H1 (cell line): ENCODE measurements around the gene LFNG. TPM values are rescaled to one million over a fixed set of nuclear protein-coding genes. Genes with fewer than 3 reads are reported as not detected.

Experiments
- CTCF ChIA-PET: fragments of 300-600 bp; sonication (Branson Sonifier 250); formaldehyde crosslinking; loops from one replicate; lab custom pipeline; 2021; ENCODE audit not compliant: partially characterized antibody; lab: Charles Lee
- POLR2A ChIA-PET: fragments of 300-600 bp; sonication (Branson Sonifier 250); formaldehyde crosslinking; loops from one replicate; lab custom pipeline; 2021; ENCODE audit warnings: inconsistent platforms; ENCODE audit not compliant: partially characterized antibody; lab: Charles Lee
- DNase-seq, 2 experiments: peaks; one replicate each; pipeline versions ENCODE4 v3.0.0 to v3.0.0-alpha.2; 2010 to 2022; ENCODE audit warnings: low spot score in 2 of 2, low read depth in 1 of 2, mixed read lengths in 1 of 2
- FAIRE-seq: peaks from 2 replicates; lab custom pipeline; 2011; peaks lifted over from hg19 to GRCh38; lab: Jason Lieb, UNC
- H2AFZ ChIP-seq: 2 replicates; pipeline ENCODE4 v1.8.1; 2012; ENCODE audit warnings: low read length, inconsistent platforms
- H2AK5ac ChIP-seq: 2 replicates; pipeline ENCODE4 v1.6.1; 2013; ENCODE audit warnings: low read depth, low read length
- H2BK120ac ChIP-seq: replicated peaks from 2 replicates; pipeline ENCODE3; 2013; ENCODE audit warnings: low read depth, low read length, inconsistent platforms
- H2BK12ac ChIP-seq: 2 replicates; pipeline ENCODE4 v1.6.1; 2013; ENCODE audit warnings: low read depth, low read length
- H2BK15ac ChIP-seq: 2 replicates; pipeline ENCODE4 v1.6.1; 2013; ENCODE audit warnings: low read length
- H2BK20ac ChIP-seq: 2 replicates; pipeline ENCODE4 v1.6.1; 2013; ENCODE audit warnings: low read length
- H2BK5ac ChIP-seq: 2 replicates; pipeline ENCODE4 v1.6.1; 2013; ENCODE audit warnings: low read depth, low read length
- H3K14ac ChIP-seq: 2 replicates; pipeline ENCODE4 v1.6.1; 2013; ENCODE audit warnings: inconsistent platforms; ENCODE audit not compliant: insufficient read length
- H3K18ac ChIP-seq: 2 replicates; pipeline ENCODE4 v1.6.1; 2013; ENCODE audit warnings: low read length; ENCODE audit errors: extremely low read depth
- H3K23ac ChIP-seq: 2 replicates; pipeline ENCODE4 v1.6.1; 2013; ENCODE audit warnings: inconsistent platforms; ENCODE audit not compliant: insufficient read length
- H3K23me2 ChIP-seq: 2 replicates; pipeline ENCODE4 v1.6.1; 2013; ENCODE audit warnings: low read depth, low read length
- H3K27ac ChIP-seq: 2 replicates; pipeline ENCODE4 v1.6.1; 2011; ENCODE audit warnings: low read depth, low read length, inconsistent platforms
- H3K27me3 ChIP-seq, 4 experiments: replicated peaks in 1 of 4; 1 replicate in 1 of 4; 2 replicates in 3 of 4; pipeline versions ENCODE4 v1.6.1 to v1.8.1; 2011 to 2013; ENCODE audit warnings: low read length in 3 of 4, mild to moderate bottlenecking in 3 of 4, inconsistent platforms in 2 of 4, mixed read lengths in 2 of 4, moderate library complexity in 1 of 4; ENCODE audit not compliant: control insufficient read depth in 3 of 4, insufficient read depth in 3 of 4; ENCODE audit errors: extremely low read depth in 1 of 4
- H3K36me3 ChIP-seq, 4 experiments: 2 replicates each; pipeline versions ENCODE4 v1.6.1 to v1.8.1; 2011 to 2013; ENCODE audit warnings: mild to moderate bottlenecking in 4 of 4, low read length in 3 of 4, moderate library complexity in 2 of 4, control low read depth in 1 of 4, inconsistent platforms in 1 of 4; ENCODE audit not compliant: insufficient read depth in 4 of 4, control insufficient read depth in 2 of 4
- H3K4ac ChIP-seq: replicated peaks from 2 replicates; pipeline ENCODE3; 2013; ENCODE audit warnings: low read length, low read depth, mixed read lengths, inconsistent platforms; ENCODE audit not compliant: insufficient read length
- H3K4me1 ChIP-seq, 4 experiments: replicated peaks in 1 of 4; 1 replicate in 1 of 4; 2 replicates in 3 of 4; pipeline versions ENCODE4 v1.6.1 to v1.8.1; 2011 to 2013; ENCODE audit warnings: low read length in 3 of 4, inconsistent platforms in 2 of 4, mixed read lengths in 1 of 4; ENCODE audit not compliant: insufficient read depth in 4 of 4, control insufficient read depth in 3 of 4
- H3K4me2 ChIP-seq, 2 experiments: 2 replicates each; pipeline versions ENCODE4 v1.6.1 to v1.8.1; 2011 to 2013; ENCODE audit warnings: low read depth in 2 of 2, low read length in 2 of 2, control low read depth in 1 of 2, inconsistent platforms in 1 of 2, mild to moderate bottlenecking in 1 of 2; ENCODE audit not compliant: insufficient read depth in 1 of 2
- H3K4me3 ChIP-seq, 4 experiments: fragments of 200-600, 300-600 bp in 1 of 4; sonication (generic), shearing (Covaris generic), sonication (Bioruptor Twin) in 1 of 4; 2 replicates each; pipeline versions ENCODE4 v1.5.1 to v1.8.1; 2011 to 2016; ENCODE audit warnings: low read length in 4 of 4, low read depth in 3 of 4, control low read depth in 2 of 4, inconsistent platforms in 2 of 4, mild to moderate bottlenecking in 2 of 4, mixed read lengths in 1 of 4, moderate library complexity in 1 of 4; ENCODE audit not compliant: insufficient read depth in 2 of 4; ENCODE audit errors: extremely low read depth in 1 of 4
- H3K56ac ChIP-seq: replicated peaks from 2 replicates; pipeline ENCODE3; 2013; ENCODE audit warnings: low read depth, mild to moderate bottlenecking, mixed read lengths, low read length, inconsistent platforms; ENCODE audit not compliant: insufficient read length
- H3K79me1 ChIP-seq: 2 replicates; pipeline ENCODE4 v1.6.1; 2013; ENCODE audit warnings: low read depth, low read length, control low read depth
- H3K79me2 ChIP-seq, 2 experiments: 2 replicates each; pipeline versions ENCODE4 v1.6.1 to v1.8.1; 2012 to 2013; ENCODE audit warnings: low read length in 2 of 2, mild to moderate bottlenecking in 2 of 2, inconsistent platforms in 1 of 2; ENCODE audit not compliant: insufficient read depth in 2 of 2, control insufficient read depth in 1 of 2
- H3K9ac ChIP-seq, 4 experiments: replicated peaks in 1 of 4; 1 replicate in 1 of 4; 2 replicates in 3 of 4; pipeline versions ENCODE4 v1.6.1 to v1.8.1; 2011 to 2013; ENCODE audit warnings: low read depth in 3 of 4, low read length in 3 of 4, control low read depth in 2 of 4, mild to moderate bottlenecking in 2 of 4, moderate library complexity in 2 of 4, inconsistent platforms in 1 of 4; ENCODE audit errors: extremely low read depth in 1 of 4
- H3K9me3 ChIP-seq, 2 experiments: 2 replicates each; pipeline versions ENCODE4 v1.6.1 to v1.8.1; 2012 to 2013; ENCODE audit warnings: mild to moderate bottlenecking in 2 of 2, moderate library complexity in 2 of 2, control low read depth in 1 of 2, inconsistent platforms in 1 of 2, low read depth in 1 of 2, low read length in 1 of 2, mixed read lengths in 1 of 2; ENCODE audit not compliant: insufficient read depth in 2 of 2
- H4K20me1 ChIP-seq, 2 experiments: replicated peaks in 1 of 2; 2 replicates each; pipeline versions ENCODE3 to v1.8.1; 2011 to 2013; ENCODE audit warnings: inconsistent platforms in 2 of 2, low read length in 2 of 2, mild to moderate bottlenecking in 1 of 2; ENCODE audit not compliant: insufficient read depth in 2 of 2, control insufficient read depth in 1 of 2
- H4K5ac ChIP-seq: 2 replicates; pipeline ENCODE4 v1.6.1; 2013; ENCODE audit warnings: low read length, low read depth, mixed read lengths, inconsistent platforms; ENCODE audit not compliant: insufficient read length
- H4K8ac ChIP-seq: 2 replicates; pipeline ENCODE4 v1.8.0; 2013; ENCODE audit warnings: mild to moderate bottlenecking, moderate library complexity, low read length, inconsistent platforms; ENCODE audit not compliant: insufficient read depth; ENCODE audit errors: extremely low read depth
- H4K91ac ChIP-seq: replicated peaks from 2 replicates; pipeline ENCODE3; 2013; ENCODE audit warnings: low read length, mixed read lengths, inconsistent platforms; ENCODE audit not compliant: insufficient read length
- RBBP5 ChIP-seq: IDR thresholded peaks from 2 replicates; pipeline ENCODE4 v1.7.1; 2012; ENCODE audit warnings: low read depth, mild to moderate bottlenecking, inconsistent platforms, low read length, moderate library complexity, borderline replicate concordance
- ZNF274 ChIP-seq: IDR thresholded peaks from 2 replicates; pipeline ENCODE4 v1.7.0; 2012; ENCODE audit warnings: low read length, borderline replicate concordance; ENCODE audit errors: extremely low read depth
- WGBS, 2 experiments: shearing (Covaris generic) in 1 of 2; methylation state at CpG; one replicate each; pipeline versions ENCODE4 v1.1.6 to v1.1.7; 2013 to 2015; ENCODE audit warnings: low lambda C conversion rate in 2 of 2, mixed read lengths in 2 of 2, inconsistent platforms in 1 of 2, low coverage in 1 of 2, missing lambda C conversion rate in 1 of 2; ENCODE audit not compliant: insufficient replicate concordance in 2 of 2, insufficient coverage in 1 of 2, insufficient read length in 1 of 2; ENCODE audit errors: extremely low coverage in 1 of 2, missing lambda C conversion rate in 1 of 2; 5-methylcytosine and 5-hydroxymethylcytosine counted together
- polyA plus RNA-seq, 7 experiments: library from polyadenylated mRNA; depleted of rRNA in 3 of 7; stranded (reverse) in 5 of 7; unstranded in 2 of 7; fragments of >200 nt in 5 of 7; fragments of 200-250 nt in 2 of 7; gene quantifications; 1 replicate in 5 of 7; 2 replicates in 1 of 7; 4 replicates in 1 of 7; pipeline versions ENCODE4 v1.2.1 to v1.2.3, GENCODE V29; 2011 to 2013; ENCODE audit warnings: missing spikeins in 2 of 7, mixed read lengths in 2 of 7
- total RNA-seq: library from RNA; stranded (reverse); fragmentation: NEBNext Ultra II Directional; extraction: Animal tissue kit (Norgen Biotek cat#: 25700); gene quantifications from 2 replicates; pipeline ENCODE4 v1.2.1, GENCODE V29; 2021
- TF ChIP-seq, protein P1 (sequence below): IDR thresholded peaks from 2 replicates; pipeline ENCODE4 v1.6.1; 2012; ENCODE audit warnings: low read length, inconsistent platforms
- TF ChIP-seq, protein P2 (sequence below): IDR thresholded peaks from 2 replicates; pipeline ENCODE4 v1.6.1; 2012; ENCODE audit warnings: inconsistent platforms

LFNG gene
- total and polyA plus RNA-seq, 2 of the 8 experiments (the other 6 are each of a cell fraction or from before 2014, with no cell fraction given) = 31.6 to 35.6 TPM

DNA sequence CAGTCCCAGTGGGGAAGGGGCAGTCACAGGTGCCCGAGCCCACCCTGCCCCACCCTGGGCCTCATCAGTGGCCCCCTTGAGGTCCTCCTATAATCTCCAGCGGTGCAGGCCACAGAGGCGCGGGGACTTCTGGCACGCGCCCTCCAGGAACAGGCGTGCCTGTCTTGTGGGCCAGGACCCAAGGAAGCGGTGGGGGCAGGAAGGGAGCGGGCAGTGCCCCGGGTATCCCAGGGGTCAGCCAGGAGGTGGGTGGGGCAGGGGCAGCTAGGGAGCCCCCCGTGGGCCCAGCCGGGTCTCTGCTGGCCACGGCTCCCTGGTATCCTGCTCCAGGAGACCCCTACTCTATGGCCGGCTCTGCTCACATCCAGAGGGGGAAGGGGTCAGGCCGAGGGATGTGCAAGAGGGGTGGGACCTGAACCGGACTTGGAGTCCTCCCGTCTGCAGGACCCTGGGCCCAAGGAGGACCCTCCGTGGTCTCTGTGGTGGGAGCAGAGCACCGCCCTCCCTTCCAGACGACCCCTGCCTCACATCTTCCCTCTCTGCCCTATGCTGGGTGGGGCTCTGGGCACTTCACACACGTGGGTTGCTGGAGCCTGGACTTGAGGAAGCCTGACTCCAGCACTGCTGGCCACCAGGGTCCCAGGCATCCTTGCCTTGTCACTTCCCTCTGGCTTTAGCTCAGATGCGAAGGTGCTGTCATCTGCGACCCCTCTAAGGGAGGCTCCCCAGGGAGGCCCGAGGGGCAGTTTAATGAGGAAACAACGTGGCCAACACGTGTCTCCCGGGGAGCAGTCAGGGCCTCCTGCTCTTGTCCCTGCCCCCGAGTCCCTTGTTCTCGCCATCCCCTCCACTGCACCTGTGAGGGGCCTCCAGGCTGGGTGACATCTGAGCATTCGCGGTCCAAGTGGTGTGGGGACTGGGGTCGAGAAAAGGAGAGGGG lies 25.1 kb upstream of the LFNG start:
- Histone ChIP-seq H2BK12ac (peak overlapping the region; percentile 84; the same call in 1 of the 2 replicates), H3K4me2 (no peak overlapping the region), H3K4me3 (no peak overlapping the region), H3K79me2 (no peaks in the 10 kb centered on the region), H3K14ac (no peak overlapping the region), H4K20me1 (no peaks in the 10 kb centered on the region), H2BK120ac (peak overlapping the region; percentile 60), H3K56ac (peak overlapping the region; percentile 25), H3K4me1 (peaks cover 0 to 38% (median 27%) of the 10 kb centered on the region in 4 experiments; a peak in 6 of 7 replicates), H3K36me3 (no peaks in the 10 kb centered on the region), H4K91ac (peak overlapping the region; percentile 87), H2AFZ (no peak overlapping the region), H2AK5ac (no peak overlapping the region), H3K4ac (no peak overlapping the region), H4K5ac (peak overlapping the region; percentile 10), H3K23ac (no peak overlapping the region), H2BK5ac (no peak overlapping the region), H3K9ac (no peak overlapping the region)
- ChIA-PET CTCF (interaction anchor here (0.7 to 2.8 kb wide), 4 partner anchors 24 to 216 kb away, joined by 4 to 11 read pairs (median 4); no protein-coding TSS in a partner anchor), POLR2A (interaction anchor here (1.3 to 1.8 kb wide), 3 partner anchors 24 to 30 kb away, joined by 3 to 4 read pairs (median 3); no protein-coding TSS in a partner anchor)
- no peak for DNase-seq
- WGBS, 2 experiments = 88% methylated on average over 29 of the region's 32 CpGs; no CpG with 5 or more reads in 1 of the 2 experiments
- TF ChIP-seq RBBP5 = no peak
- no peak for TF ChIP-seq ZNF274
- TF ChIP-seq, protein P1, sequence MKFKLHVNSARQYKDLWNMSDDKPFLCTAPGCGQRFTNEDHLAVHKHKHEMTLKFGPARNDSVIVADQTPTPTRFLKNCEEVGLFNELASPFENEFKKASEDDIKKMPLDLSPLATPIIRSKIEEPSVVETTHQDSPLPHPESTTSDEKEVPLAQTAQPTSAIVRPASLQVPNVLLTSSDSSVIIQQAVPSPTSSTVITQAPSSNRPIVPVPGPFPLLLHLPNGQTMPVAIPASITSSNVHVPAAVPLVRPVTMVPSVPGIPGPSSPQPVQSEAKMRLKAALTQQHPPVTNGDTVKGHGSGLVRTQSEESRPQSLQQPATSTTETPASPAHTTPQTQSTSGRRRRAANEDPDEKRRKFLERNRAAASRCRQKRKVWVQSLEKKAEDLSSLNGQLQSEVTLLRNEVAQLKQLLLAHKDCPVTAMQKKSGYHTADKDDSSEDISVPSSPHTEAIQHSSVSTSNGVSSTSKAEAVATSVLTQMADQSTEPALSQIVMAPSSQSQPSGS = no peak
- TF ChIP-seq, protein P2, sequence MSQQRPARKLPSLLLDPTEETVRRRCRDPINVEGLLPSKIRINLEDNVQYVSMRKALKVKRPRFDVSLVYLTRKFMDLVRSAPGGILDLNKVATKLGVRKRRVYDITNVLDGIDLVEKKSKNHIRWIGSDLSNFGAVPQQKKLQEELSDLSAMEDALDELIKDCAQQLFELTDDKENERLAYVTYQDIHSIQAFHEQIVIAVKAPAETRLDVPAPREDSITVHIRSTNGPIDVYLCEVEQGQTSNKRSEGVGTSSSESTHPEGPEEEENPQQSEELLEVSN = no peak
- TF ChIP-seq, all 59 proteins: peak for 0
- H3K18ac ChIP-seq = no peak overlapping the region; the same call in 1 of the 2 replicates
- no peaks in the 10 kb centered on the region for H3K27me3 ChIP-seq
- H3K9me3 ChIP-seq = no peaks in the 10 kb centered on the region
- H4K8ac ChIP-seq = no peak overlapping the region; the same call in 1 of the 2 replicates
- H3K27ac ChIP-seq = no peak overlapping the region
- H3K23me2 ChIP-seq = peaks cover 16% of the 10 kb centered on the region; the same call in 1 of the 2 replicates
- 0 out of 2 replicates have a peak overlapping the region, but pooled peaks have one; percentile 10 for H2BK15ac ChIP-seq
- H3K79me1 ChIP-seq = no peaks in the 10 kb centered on the region; the same call in 1 of the 2 replicates
- no peak for FAIRE-seq
- peak overlapping the region; percentile 43; the same call in 1 of the 2 replicates for H2BK20ac ChIP-seq
